Measurements from ENCODE around the gene MARK2. TPM values are rescaled to one million over a fixed set of nuclear protein-coding genes. Genes with fewer than 3 reads are reported as not detected.

The MARK2 gene
- total RNA-seq, 1 donor from 2014 or later: 44.7 TPM

- no peak overlapping the region for H3K27ac Mint-ChIP-seq
- no peak for DNase-seq (ENCODE audit: low spot score)
- intact Hi-C loops (cut with micrococcal nuclease): loop anchor here (2.0 kb wide), 1 partner anchor 18 kb away; the partner anchor contains the start of gene NAA40
Measured at GRCh38 chr11:63920126-63920938, 81.4 kb downstream of the MARK2 start.

DNA sequence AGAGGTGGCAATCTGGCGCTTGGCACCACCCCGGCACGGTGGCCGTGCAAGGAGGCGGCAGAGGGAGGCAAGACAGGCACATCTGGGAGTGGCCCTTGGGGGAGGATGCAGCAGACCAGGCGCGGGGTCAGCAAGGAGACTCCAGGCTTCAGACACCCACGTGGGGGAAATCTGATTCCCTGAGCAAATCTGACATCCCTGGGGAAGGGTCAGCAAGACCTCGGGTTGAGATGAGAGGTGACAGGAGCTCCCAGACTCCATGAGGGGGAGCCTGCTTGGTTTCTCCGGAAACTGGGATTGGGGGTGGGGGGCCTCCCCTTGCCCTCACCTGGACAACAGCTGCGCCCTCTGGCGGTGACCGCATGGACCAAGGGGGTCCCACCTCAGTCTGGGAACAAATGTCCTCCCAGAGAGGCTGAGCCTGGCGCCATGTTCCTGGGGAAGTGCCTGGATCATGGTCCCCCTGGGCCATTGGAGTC lies 82.1 kb downstream of the MARK2 start:
- Mint-ChIP-seq H3K4me3 (no peak overlapping the region), H3K27me3 (ENCODE audit: insufficient read depth) (peaks cover 30% of the 10 kb centered on the region), H3K36me3 (ENCODE audit: low read depth) (no peaks in the 10 kb centered on the region), H3K9me3 (no peaks in the 10 kb centered on the region), H3K27ac (no peak overlapping the region), H3K4me1 (ENCODE audit: low read depth) (peaks cover 9% of the 10 kb centered on the region)
- no peak for DNase-seq (ENCODE audit: low spot score)
- intact Hi-C loops (cut with micrococcal nuclease): loop anchor here (2.0 kb wide), 1 partner anchor 18 kb away; the partner anchor contains the start of gene NAA40

More at GRCh38 chr11:63920126-63920938, 81.4 kb downstream of the MARK2 start:
- H3K4me1 Mint-ChIP-seq (ENCODE audit: low read depth): peaks cover 9% of the 10 kb centered on the region
- H3K27me3 Mint-ChIP-seq (ENCODE audit: insufficient read depth): peaks cover 30% of the 10 kb centered on the region
- H3K9me3 Mint-ChIP-seq: no peaks in the 10 kb centered on the region
- no peaks in the 10 kb centered on the region for H3K36me3 Mint-ChIP-seq (ENCODE audit: low read depth)
- H3K4me3 Mint-ChIP-seq: no peak overlapping the region

DNA sequence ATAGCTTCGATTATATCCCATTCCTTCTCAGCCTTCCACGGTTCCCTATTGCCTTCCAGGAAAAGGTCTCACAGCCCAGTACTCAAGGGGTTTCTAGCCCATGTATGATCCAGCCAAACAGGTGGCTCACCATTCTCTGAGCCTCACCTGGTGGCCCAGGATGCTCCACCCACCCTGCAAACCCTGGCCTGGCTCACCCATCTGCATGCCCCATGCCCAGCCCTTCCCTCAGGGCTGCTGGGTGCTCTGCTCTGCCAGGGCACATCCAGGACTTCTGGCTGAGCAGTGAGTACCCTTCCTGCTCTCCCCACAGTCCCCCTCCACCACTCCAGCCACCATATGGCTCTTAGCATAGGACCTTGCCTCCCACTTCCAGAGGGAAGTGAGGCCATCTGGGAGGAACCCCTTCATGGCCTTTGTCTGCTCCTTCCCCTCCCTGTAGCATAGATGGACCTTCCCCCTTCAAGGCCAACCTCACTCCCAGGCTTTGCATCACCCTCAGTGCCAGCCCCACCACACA lies 83.8 kb downstream of the MARK2 start:
- no peak for DNase-seq (ENCODE audit: low spot score)
- Mint-ChIP-seq H3K4me3 (no peak overlapping the region), H3K36me3 (ENCODE audit: low read depth) (no peaks in the 10 kb centered on the region), H3K4me1 (ENCODE audit: low read depth) (peaks cover 5% of the 10 kb centered on the region), H3K27me3 (ENCODE audit: insufficient read depth) (peaks cover 27% of the 10 kb centered on the region), H3K9me3 (no peaks in the 10 kb centered on the region), H3K27ac (no peak overlapping the region)
- intact Hi-C loops (cut with micrococcal nuclease): no loop called here

DNA sequence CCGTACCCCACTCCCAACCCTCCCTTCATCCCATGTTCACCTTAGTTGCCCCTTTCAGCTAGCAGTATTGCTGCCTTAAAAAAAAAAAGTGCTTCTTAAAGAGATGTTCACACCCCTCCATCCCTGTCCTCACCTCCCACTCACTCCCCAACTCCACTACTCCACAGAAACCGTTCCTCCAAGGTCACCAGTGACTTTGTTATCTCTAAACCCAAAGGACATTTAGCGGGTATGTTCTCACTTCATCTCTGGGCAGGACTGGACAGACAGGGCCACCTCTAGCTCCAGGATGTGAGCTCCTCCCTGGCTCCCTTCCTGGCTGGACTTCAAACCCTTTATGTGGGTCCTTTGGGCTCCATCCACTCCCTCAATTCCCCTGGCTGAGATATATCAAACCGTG lies 84.4 kb downstream of the MARK2 start:
- Mint-ChIP-seq H3K27ac (peak overlapping the region; percentile 14), H3K4me3 (no peak overlapping the region), H3K36me3 (ENCODE audit: low read depth) (no peaks in the 10 kb centered on the region), H3K27me3 (ENCODE audit: insufficient read depth) (peaks cover 26% of the 10 kb centered on the region), H3K9me3 (no peaks in the 10 kb centered on the region), H3K4me1 (ENCODE audit: low read depth) (peaks cover 5% of the 10 kb centered on the region)
- DNase-seq (ENCODE audit: low spot score): no peak
- intact Hi-C loops (cut with micrococcal nuclease): no loop called here

GRCh38 chr11:63929616-63930015 lies 90.7 kb downstream of the MARK2 start:
- Mint-ChIP-seq H3K9me3 (no peaks in the 10 kb centered on the region), H3K4me3 (no peak overlapping the region), H3K27me3 (ENCODE audit: insufficient read depth) (peaks cover 14% of the 10 kb centered on the region), H3K27ac (no peak overlapping the region), H3K4me1 (ENCODE audit: low read depth) (no peaks in the 10 kb centered on the region), H3K36me3 (ENCODE audit: low read depth) (no peaks in the 10 kb centered on the region)
- intact Hi-C loops (cut with micrococcal nuclease): no loop called here
- no peak for DNase-seq (ENCODE audit: low spot score)

DNA sequence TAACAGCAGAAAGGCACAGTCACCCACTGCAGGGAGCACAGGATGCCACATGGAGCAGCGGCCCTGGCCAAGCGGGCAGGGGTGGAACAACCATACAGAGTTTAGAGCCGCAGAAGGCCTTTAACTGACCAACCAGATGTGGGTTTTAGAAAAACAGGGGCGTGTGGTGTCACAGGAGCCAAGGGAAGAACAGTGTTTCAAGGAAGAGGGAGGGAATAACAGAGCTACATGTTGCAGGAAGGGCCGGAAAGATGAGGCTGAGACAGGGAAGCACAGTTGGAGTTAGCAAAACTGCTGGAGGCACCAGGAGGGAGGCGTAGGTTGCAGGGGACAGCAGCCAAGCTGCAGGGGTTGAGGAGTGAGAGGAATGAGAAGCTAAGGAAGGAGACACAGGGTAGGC lies 92.1 kb downstream of the MARK2 start:
- H3K9me3 Mint-ChIP-seq: no peaks in the 10 kb centered on the region
- no peak for DNase-seq (ENCODE audit: low spot score)
- no peak overlapping the region for H3K4me3 Mint-ChIP-seq
- H3K27ac Mint-ChIP-seq: no peak overlapping the region
- no peaks in the 10 kb centered on the region for H3K36me3 Mint-ChIP-seq (ENCODE audit: low read depth)
- H3K4me1 Mint-ChIP-seq (ENCODE audit: low read depth): no peaks in the 10 kb centered on the region
- H3K27me3 Mint-ChIP-seq (ENCODE audit: insufficient read depth): peaks cover 11% of the 10 kb centered on the region
- intact Hi-C loops (cut with micrococcal nuclease): no loop called here

DNA sequence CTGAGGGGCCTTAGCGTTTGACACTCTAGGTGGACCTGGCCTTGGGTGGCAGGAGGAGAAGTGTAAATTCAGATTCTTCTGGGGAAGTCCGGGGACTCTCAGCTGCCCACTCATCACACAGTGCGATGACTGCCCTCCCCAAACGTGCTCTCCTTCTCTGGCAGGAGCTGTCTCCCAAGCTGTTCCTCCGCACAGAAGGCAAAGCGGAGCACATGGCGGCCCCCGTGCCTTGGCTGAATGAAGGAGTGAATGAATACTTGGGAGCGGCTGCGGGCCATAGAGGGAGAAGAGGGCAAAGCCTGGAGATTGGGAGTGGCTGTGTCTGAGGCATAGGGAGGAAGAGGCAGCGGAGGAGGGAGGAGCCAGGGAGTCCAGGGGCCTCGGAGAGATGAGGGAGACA lies 93.0 kb downstream of the MARK2 start:
- no peaks in the 10 kb centered on the region for H3K36me3 Mint-ChIP-seq (ENCODE audit: low read depth)
- no peaks in the 10 kb centered on the region for H3K4me1 Mint-ChIP-seq (ENCODE audit: low read depth)
- H3K27ac Mint-ChIP-seq: no peak overlapping the region
- no peak overlapping the region for H3K4me3 Mint-ChIP-seq
- no peak for DNase-seq (ENCODE audit: low spot score)
- H3K9me3 Mint-ChIP-seq: no peaks in the 10 kb centered on the region
- H3K27me3 Mint-ChIP-seq (ENCODE audit: insufficient read depth): peaks cover 9% of the 10 kb centered on the region
- intact Hi-C loops (cut with micrococcal nuclease): no loop called here

GRCh38 chr11:63933459-63933858 lies 94.5 kb downstream of the MARK2 start:
- H3K9me3 Mint-ChIP-seq: no peaks in the 10 kb centered on the region
- no peak overlapping the region for H3K4me3 Mint-ChIP-seq
- no peak for DNase-seq (ENCODE audit: low spot score)
- peaks cover 9% of the 10 kb centered on the region for H3K27me3 Mint-ChIP-seq (ENCODE audit: insufficient read depth)
- no peaks in the 10 kb centered on the region for H3K36me3 Mint-ChIP-seq (ENCODE audit: low read depth)
- no peaks in the 10 kb centered on the region for H3K4me1 Mint-ChIP-seq (ENCODE audit: low read depth)
- no peak overlapping the region for H3K27ac Mint-ChIP-seq
- intact Hi-C loops (cut with micrococcal nuclease): no loop called here

DNA sequence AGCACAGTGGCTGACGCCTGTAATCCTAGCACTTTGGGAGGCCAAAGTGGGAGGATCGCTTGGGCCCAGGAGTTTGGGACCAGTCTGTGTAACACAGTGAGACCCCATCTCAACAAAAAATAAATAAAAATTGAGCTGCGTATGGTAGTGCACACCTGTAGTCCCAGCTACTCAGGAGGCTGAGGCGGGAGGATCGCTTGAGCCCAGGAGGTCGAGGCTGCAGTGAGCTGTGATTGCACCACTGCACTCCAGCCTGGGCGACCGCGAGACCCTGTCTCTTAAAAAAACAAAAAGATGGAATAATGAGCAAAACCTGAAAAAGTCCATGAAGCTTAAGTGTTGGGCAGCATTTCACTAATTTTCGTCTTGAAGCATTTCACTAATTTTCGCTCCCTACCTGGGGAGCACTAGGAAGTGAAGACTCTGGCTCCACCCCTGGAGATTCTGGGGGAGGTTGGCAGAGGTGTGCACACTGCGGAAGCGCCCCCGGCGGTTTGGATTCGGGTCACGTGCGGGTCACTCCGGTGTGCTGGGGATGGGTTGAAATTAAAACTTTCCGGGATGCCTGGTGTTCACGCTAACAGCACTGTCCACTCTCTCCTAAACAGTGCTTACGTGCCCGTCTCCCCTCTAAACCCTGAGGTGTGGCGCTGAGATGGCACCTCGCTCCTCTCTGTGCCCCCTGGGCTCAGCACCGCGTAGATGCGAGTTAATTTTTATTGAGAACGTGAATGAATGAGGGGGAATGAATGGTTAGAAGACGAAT lies 99.0 kb downstream of the MARK2 start:
- DNase-seq (ENCODE audit: low spot score): no peak
- Mint-ChIP-seq H3K27me3 (ENCODE audit: insufficient read depth) (no peaks in the 10 kb centered on the region), H3K36me3 (ENCODE audit: low read depth) (no peaks in the 10 kb centered on the region), H3K4me1 (ENCODE audit: low read depth) (peaks cover 6% of the 10 kb centered on the region), H3K27ac (peak overlapping the region; percentile 77), H3K9me3 (no peaks in the 10 kb centered on the region), H3K4me3 (peak overlapping the region; percentile 83)
- intact Hi-C loops (cut with micrococcal nuclease): loop anchor here (1.0 to 2.0 kb wide), 10 partner anchors 17 to 257 kb away; partner anchors contain the start of genes COX8A, MACROD1, OTUB1 and RTN3

DNA sequence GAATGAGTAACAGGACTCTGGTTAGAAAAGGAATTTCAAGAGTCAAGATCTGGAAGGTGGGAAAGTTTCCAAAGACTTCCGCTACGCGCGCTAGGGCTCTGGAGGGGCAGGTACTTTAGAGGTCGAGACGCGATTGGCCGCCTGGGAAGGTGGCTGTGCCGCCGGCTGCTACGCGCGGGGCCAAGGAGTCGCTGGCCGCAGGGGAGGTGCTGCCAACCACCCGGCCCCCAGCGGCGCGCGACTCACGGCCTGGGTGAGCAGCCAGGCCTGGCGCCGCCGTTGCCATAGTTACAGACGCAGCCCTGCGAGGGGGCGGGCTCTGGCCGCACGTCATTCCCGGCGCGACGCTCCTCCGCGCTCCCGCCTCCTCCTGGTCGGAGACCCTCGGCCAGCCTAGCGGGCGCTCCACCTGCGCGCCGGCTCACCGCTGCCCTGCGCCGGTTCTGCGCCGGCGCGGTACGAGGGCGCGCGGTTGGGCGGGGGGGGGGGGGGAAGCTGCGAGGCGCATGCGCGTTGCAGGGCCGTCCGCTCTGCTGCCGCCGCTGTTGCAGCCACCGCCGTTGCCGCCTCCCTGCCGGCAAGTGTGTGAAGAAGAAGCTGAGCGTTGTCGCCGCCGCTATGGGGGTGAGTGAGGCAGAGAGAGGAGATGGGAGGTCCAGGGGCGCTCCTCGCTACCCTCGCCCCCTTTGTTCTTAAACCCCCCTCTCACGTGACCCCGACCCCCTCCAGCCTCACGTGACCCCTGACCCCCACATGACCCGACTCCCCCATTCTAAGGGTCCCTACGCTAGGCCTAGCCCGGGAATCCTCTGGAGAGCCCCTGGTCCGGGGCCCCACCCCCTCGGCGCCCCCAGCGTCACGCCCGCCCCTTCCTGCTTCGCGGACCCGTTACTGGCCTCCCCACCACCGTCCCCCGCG lies 99.8 kb downstream of the MARK2 start, which contains the start of gene NAA40:
NAA40 (plus strand) TSS at position 524 of the 918 bp plus-strand sequence; CDS start at position 619, 95 bp downstream.
- H3K4me3 Mint-ChIP-seq: peak within 1 kb of the TSS; percentile 87
- H3K27me3 Mint-ChIP-seq (ENCODE audit: insufficient read depth): no peaks in the 10 kb centered on the region
- H3K9me3 Mint-ChIP-seq: no peaks in the 10 kb centered on the region
- peak; percentile 89 for DNase-seq (ENCODE audit: low spot score)
- peaks cover 7% of the 10 kb centered on the region for H3K4me1 Mint-ChIP-seq (ENCODE audit: low read depth)
- H3K27ac Mint-ChIP-seq: peak within 1 kb of the TSS; percentile 82
- no peaks in the 10 kb centered on the region for H3K36me3 Mint-ChIP-seq (ENCODE audit: low read depth)
- intact Hi-C loops (cut with micrococcal nuclease): loop anchor here (1.0 to 2.0 kb wide), 11 partner anchors 14 to 258 kb away; partner anchors contain the start of genes COX8A, MACROD1, OTUB1 and RTN3

DNA sequence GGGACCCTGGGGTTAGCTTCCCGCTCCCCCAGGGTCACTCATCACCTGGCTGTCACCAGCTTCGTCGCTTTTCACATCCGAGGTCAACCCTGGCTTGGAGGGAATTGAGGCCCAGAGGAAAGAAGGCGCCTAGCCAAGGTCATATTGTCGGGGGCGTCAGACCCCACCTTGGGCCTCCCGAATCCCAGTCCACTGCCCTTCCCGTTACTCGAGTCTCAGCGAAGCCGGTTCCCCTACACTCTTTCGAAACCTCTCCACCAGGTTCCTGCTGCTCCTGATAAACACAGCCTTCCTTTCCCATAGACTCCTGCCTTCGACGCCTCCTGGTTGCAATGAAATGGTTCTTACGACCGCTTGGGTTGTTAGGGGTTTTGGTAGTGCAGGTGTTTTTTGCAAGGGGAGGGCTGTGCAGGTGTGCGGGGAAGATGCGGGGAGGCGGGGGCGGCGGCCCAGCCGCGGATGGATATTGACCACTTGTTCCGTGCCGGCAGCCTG lies 100.5 kb downstream of the MARK2 start:
- DNase-seq (ENCODE audit: low spot score): no peak
- peaks cover 14% of the 10 kb centered on the region for H3K4me1 Mint-ChIP-seq (ENCODE audit: low read depth)

GRCh38 chr11:63940786-63941185 lies 101.9 kb downstream of the MARK2 start:
- H3K4me3 Mint-ChIP-seq: peak overlapping the region; percentile 63

More for the DNA sequence above, 100.5 kb downstream of the MARK2 start:
- no peaks in the 10 kb centered on the region for H3K27me3 Mint-ChIP-seq (ENCODE audit: insufficient read depth)
- intact Hi-C loops (cut with micrococcal nuclease): loop anchor here (1.0 to 2.0 kb wide), 5 partner anchors 13 to 259 kb away; partner anchors contain the start of genes MACROD1 and RTN3
- peaks cover 2% of the 10 kb centered on the region for H3K36me3 Mint-ChIP-seq (ENCODE audit: low read depth)
- peak overlapping the region; percentile 87 for H3K4me3 Mint-ChIP-seq
- no peaks in the 10 kb centered on the region for H3K9me3 Mint-ChIP-seq
- H3K27ac Mint-ChIP-seq: peak overlapping the region; percentile 82

More at GRCh38 chr11:63940786-63941185, 101.9 kb downstream of the MARK2 start:
- Mint-ChIP-seq H3K27ac (no peak overlapping the region), H3K36me3 (ENCODE audit: low read depth) (peaks cover 2% of the 10 kb centered on the region), H3K4me1 (ENCODE audit: low read depth) (peaks cover 16% of the 10 kb centered on the region), H3K27me3 (ENCODE audit: insufficient read depth) (no peaks in the 10 kb centered on the region), H3K9me3 (no peaks in the 10 kb centered on the region)
- DNase-seq (ENCODE audit: low spot score): no peak
- intact Hi-C loops (cut with micrococcal nuclease): no loop called here

All from activated T-helper 1 cell treated with anti-CD3 and anti-CD28 coated beads, Interleukin-12 subunit alpha, Interleukin-12 subunit beta, Interleukin-2, Interleukin-4 antibody, amounts not matched to agents 30 ng/mL and 10 ng/mL and 1 ng/mL, durations not matched to agents 14 hours and 24 hours and 36 hours (primary cell).